NCI-H1417 treated with DMSO at 0.1 percent for 48 hours (cell line): ENCODE results near the gene TRAF6.
A peak's percentile ranks its signal among the peaks of the same experiment; 100 is the strongest.
"Not testable (repeated sequence)": the region's sequence is repeated elsewhere in the genome, so short reads cannot be mapped to it uniquely, and the experiment has no call there.

ENCODE experiments used
- DNase-seq: peaks from one replicate; lab custom pipeline; 2025; lab: John Stamatoyannopoulos, UW

Gene TRAF6

DNA sequence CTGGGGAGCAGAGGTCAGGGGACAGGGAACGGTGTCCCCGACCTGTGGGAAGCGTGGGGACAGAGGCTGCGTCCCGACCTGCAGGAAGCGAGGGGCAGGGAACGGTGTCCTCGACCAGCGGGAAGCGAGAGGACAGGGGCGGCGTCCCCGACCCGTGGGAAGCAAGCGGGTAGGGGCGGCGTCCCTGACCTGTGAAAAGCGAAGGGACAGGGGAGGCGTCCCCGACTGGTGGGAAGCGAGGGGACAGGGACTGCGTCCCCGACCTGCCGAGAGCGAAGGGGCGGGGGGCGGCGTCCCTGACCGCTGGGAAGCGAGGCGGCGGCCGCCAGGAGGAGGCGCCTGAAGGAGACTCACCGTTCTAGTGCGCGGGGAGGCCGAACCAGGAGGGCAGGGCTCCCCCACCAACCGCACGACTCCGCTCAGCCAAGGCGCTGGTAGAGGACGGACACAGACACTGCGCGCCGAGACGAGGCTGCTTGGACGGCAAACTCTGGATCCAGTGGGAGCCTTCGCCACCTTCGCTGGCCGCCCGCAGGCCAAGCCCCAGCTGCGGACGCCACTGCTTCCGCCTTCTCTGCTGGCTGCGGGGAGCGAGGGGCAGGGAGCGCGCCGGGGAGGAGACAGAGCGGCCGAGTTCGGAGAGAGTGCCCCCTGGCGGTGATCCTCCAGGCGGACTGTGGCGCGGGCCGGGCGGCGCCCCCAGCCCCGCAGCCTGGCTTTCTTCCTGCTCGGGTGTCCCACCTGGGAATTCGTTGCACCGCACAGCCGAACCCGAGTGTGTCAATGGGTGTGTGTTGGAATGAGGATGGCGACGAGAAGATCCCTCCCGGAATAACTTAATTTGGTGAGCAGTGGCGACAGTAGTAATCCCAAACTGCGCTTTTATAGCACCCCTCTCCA is at the start of gene TRAF6:
TSS of gene TRAF6 (minus strand) at position 579 of the 900 bp plus-strand sequence. CDS start 8,757 bp downstream, outside the sequence.
- peak; percentile 15 for DNase-seq

GRCh38 chr11:36558571-36559413 is 48.7 kb upstream of the TRAF6 start:
- no peak for DNase-seq

DNA sequence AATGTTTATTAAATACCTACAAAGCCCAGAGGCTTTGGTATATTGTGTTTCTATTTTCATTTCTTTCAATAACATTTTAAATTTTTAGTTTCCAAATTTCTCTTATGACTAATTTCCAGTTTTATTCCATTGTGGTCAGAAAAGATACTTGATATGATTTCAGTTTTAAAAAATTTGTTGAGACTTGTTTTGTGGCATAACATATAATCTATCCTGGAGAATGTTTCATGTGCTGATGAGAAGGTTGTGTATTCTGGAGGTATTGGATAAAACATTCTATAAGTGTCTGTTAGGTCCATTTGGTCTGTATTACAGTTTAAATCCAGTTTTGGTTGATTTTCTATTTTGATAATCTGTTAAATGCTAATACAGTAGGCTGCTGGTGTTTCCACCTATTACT is 47.9 kb upstream of the TRAF6 start:
- no peak for DNase-seq

- not testable (repeated sequence) for DNase-seq
These were observed 47.3 kb upstream of the TRAF6 start for GRCh38 chr11:36557390-36557789.

- DNase-seq = no peak
These were observed 40.5 kb upstream of the TRAF6 start for GRCh38 chr11:36550385-36551115.

- DNase-seq = no peak
These were observed 30.9 kb upstream of the TRAF6 start for GRCh38 chr11:36540998-36541397.

- DNase-seq = no peak
These were observed 24.3 kb upstream of the TRAF6 start for GRCh38 chr11:36534276-36534840.

GRCh38 chr11:36532941-36533601 is 23.0 kb upstream of the TRAF6 start:
- DNase-seq = no peak

DNA sequence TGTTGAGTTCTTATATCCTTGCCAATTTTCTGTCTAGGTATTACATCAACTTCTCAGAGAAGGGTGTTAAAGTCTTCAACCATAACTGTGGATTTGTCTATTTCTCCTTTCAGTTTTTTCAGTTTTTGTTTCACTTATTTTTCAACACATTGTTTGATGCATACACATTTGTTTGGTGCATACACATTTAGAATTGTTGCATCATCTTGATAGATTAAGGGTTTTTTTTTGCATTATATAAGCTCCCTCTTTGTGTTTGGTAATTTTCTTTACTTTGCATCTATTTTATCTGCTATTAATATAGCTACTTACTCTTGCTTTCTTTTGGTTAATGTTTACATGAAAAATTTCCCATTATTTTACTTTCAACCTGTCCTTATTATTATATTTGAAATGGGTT is 20.8 kb upstream of the TRAF6 start:
- no peak for DNase-seq

DNA sequence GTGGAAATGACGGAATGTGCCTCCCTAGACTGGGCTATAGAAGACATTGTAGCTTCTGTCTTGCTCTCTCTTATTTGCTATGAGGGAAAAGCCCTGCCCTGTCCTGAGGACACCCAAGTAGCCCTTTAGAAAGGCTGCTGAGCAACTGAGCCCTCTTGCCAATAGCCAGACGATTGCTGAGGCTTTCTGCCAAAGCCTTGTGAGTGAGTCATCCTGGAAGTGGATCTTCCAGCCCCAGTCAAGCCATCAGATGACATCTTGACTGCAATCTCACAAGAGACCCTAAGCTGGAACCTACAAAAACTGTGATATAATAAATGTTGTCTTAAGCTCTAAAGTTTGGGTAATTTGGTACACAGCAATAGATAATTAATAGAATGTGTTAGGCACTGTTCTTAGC is 3.9 kb upstream of the TRAF6 start:
- no peak for DNase-seq

GRCh38 chr11:36512016-36512415 is 1.9 kb upstream of the TRAF6 start:
- DNase-seq = no peak

DNA sequence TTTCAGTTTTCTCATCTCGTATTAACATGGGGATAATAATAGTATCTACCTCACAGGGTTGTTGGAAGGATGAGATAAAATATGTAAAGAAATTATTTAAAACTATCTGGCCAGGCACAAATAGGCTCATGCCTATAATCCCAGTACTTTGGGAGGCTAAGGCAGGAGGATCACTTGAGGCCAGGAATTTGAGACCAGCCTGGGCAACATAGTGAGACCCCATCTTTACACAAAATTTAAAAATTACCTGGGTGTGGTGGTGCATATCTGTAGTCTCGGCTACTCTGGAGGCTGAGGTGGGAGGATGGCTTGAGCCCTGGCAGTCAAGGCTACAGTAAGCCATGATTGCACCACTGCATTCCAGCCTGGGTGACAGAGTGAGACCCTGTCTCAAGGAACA is 990 bp upstream of the TRAF6 start:
- DNase-seq = not testable (repeated sequence)

DNA sequence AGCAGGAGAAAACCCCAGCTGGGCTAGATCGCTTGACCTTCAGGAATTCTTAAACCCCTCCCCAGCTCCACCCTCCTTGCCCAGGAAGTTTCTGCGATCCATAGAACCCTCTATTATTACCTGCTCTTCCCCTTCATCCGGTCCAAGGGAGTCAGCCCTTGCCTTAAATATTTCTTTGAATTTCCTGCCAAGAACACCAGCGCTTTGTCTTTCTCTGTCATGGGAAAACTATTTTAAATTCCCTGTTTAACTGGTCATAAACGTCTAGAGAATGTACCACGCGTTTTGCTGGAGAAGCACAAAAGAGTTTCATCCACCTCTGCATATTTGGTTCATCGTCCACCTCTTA is 496 bp upstream of the TRAF6 start:
- DNase-seq = no peak

DNA sequence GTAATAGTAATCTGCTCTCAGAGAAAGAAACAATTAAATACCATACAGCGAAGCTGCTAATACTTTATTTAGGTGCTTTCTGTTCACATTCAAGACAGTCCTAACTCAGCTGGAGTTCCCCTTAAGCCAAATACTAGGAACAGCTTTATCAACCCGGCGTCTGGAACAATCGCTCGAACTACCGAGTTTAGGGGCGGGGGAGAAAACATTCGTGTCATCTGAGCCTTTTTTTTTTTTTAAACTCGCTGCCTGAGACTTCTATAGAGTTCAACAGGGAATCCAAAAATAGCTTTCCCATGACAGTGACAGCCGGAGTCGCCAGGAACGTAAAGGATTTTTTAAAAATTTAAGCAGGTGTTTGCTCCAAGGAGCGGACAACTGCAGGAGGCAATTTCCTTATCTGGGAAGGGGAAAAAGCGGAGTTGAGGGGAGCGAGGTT is 852 bp downstream of the TRAF6 start:
- no peak for DNase-seq

DNA sequence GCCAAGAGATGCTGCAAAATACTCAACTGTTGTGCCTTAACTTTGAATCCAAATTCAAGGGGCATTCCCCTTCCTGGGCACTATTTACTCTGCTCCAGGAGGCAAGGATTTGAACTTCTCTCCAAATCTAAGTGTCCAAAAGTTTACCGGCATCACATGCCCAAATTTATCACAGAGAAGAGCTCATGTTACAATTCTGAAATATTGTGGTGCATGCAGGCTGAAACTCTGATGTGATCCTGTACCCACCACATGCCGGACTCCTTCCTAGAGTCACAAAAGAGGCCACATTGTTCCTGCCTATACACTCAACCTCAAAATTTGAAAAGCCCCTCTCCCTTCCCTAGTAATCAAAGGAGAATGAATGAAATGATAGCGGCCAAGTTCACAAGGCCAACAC is 1.3 kb downstream of the TRAF6 start:
- DNase-seq = no peak

DNA sequence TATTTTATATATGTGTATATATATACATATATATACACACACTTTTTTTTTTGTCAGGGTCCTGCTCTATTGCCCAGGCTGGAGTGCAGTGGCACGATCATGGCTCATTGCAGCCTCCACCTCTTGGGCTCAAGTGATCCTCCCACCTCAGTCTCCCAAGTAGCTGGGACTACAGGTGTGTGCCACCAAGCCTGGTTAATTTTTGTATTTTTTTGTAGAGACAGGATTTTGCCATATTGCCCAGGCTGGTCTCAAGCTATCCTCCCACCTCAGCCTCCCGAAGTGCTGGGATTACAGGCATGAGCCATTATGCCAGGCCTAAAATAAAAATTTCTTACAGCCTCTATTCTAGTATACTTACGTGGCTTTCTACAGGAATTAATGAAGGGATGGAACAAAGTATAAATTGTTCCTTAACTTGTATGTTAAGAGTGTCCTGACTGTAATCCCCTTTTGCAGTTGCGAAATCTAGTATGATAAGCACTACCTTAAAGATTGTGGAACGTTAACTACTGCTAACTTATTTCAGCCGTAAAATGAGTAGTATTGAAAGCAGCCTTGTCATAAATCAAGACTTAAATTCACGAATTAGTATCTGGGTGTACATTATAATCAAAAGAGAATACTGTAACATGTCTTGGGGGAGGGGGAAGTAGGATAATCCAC is 2.1 kb downstream of the TRAF6 start:
- DNase-seq = no peak

- no peak for DNase-seq
These were observed 8.8 kb downstream of the TRAF6 start for GRCh38 chr11:36501236-36501635.

DNA sequence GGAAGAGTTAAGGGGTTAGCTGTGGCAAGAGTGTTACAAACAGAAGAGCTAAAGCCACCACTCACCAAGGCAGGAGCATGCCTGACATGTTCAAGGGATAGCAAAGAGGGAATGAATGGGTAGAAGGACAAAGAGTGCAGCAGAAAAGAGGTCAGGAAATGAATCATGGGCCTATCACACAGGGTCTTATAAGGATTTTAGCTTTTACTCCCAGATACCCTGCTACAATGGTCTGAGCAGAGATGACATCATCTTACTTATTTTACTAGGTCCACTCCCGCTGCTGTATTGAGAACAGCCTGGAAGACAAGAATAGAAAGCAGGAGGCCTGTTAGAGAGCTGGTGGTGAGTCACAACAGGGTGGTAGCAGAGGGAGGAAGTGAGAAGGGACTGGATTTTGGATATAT is 9.8 kb downstream of the TRAF6 start:
- no peak for DNase-seq

- no peak for DNase-seq
These were observed 10.8 kb downstream of the TRAF6 start for GRCh38 chr11:36499315-36499714.

- no peak for DNase-seq
These were observed 11.4 kb downstream of the TRAF6 start for GRCh38 chr11:36498721-36499120.

DNA sequence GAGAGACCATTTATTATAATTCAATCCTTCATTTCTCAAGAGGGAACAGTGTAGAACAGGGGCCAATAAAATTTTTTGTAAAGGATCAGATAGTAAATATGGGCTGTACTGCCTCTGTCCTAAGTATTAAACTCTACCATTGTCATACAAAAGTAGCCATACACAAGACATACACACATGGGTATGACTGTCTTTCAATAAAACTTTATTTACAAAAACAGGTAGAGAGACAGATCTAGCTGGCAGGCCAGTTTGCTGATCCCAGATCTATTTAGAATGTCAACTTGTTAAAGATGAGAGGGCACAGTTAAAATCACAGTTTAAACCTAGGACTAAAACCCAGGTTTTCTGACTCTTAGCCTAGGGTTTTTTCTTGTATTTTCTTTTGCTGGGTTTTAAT is 16.7 kb downstream of the TRAF6 start:
- DNase-seq = no peak
